Panc1 (cell line): Measurements from ENCODE around the gene RFFL. TPM values are rescaled to one million over a fixed set of nuclear protein-coding genes. Genes with fewer than 3 reads are reported as not detected.

Experiments
- ATAC-seq: fragments of 200-7000 bp; cut with Tn5 transposase; 2 replicates; pipeline ENCODE4 v1.9.1; 2020; ENCODE audit warnings: mild to moderate bottlenecking, moderate library complexity
- BruUV-seq: library from RNA; stranded (reverse); fragments of 400-500 nt; replicated peaks from 2 replicates; lab custom pipeline; 2021; lab: Mats Ljungman, UMichigan
- CTCF ChIA-PET: fragments of 300-600 bp; sonication (Branson Sonifier 250); formaldehyde crosslinking; loops from one replicate; lab custom pipeline; 2022; ENCODE audit warnings: antibody characterized with exemption; lab: Charles Lee
- POLR2A ChIA-PET: fragments of 300-600 bp; sonication (Branson Sonifier 250); formaldehyde crosslinking; loops from one replicate; lab custom pipeline; 2022; ENCODE audit warnings: antibody characterized with exemption; lab: Charles Lee
- DNase-seq: peaks from one replicate; pipeline ENCODE4 v3.0.0-alpha.2; 2010; ENCODE audit warnings: low read depth, low spot score
- H3K27ac ChIP-seq: 2 replicates; pipeline ENCODE4 v1.5.1; 2011; ENCODE audit warnings: mild to moderate bottlenecking, low read length, inconsistent platforms
- H3K27me3 ChIP-seq: fragments of 200-500 bp; sonication (Bioruptor generic); 2 replicates; pipeline ENCODE4 v1.6.0; 2014; ENCODE audit warnings: low read length, inconsistent platforms; ENCODE audit not compliant: control insufficient read depth, insufficient read depth
- H3K36me3 ChIP-seq: fragments of 200-500 bp; sonication (Bioruptor generic); 2 replicates; pipeline ENCODE4 v1.5.1; 2014; ENCODE audit warnings: inconsistent platforms, mild to moderate bottlenecking, low read length, moderate library complexity; ENCODE audit not compliant: control insufficient read depth, insufficient read depth
- H3K4me1 ChIP-seq: 2 replicates; pipeline ENCODE4 v1.5.1; 2011; ENCODE audit warnings: inconsistent platforms, mild to moderate bottlenecking, low read length, moderate library complexity; ENCODE audit not compliant: control insufficient read depth, insufficient read depth
- H3K4me3 ChIP-seq, 2 experiments: 2 replicates each; pipeline ENCODE4 v1.5.1; 2011 to 2012; ENCODE audit warnings: low read depth in 2 of 2, low read length in 2 of 2, mild to moderate bottlenecking in 2 of 2, inconsistent platforms in 1 of 2, moderate library complexity in 1 of 2
- H3K9me3 ChIP-seq: fragments of 200-500 bp; sonication (Bioruptor generic); 2 replicates; pipeline ENCODE4 v1.5.1; 2014; ENCODE audit warnings: low read depth, mild to moderate bottlenecking, inconsistent platforms, low read length, moderate library complexity; ENCODE audit not compliant: control insufficient read depth, insufficient read depth
- CTCF ChIP-seq: fragments of 450-650 bp; IDR thresholded peaks from 2 replicates; pipeline ENCODE4 v1.5.1; 2017; ENCODE audit warnings: mild to moderate bottlenecking
- POLR2AphosphoS5 ChIP-seq: IDR thresholded peaks from 2 replicates; pipeline ENCODE4 v1.6.1; 2012; ENCODE audit warnings: mild to moderate bottlenecking, low read depth, low read length, moderate library complexity
- REST ChIP-seq, 2 experiments: IDR thresholded peaks; 2 replicates each; pipeline ENCODE4 v1.6.1; 2011 to 2012; ENCODE audit warnings: low read depth in 2 of 2, control low read depth in 1 of 2, low read length in 1 of 2, mild to moderate bottlenecking in 1 of 2, moderate library complexity in 1 of 2; ENCODE audit not compliant: insufficient read depth in 1 of 2
- SIN3A ChIP-seq: IDR thresholded peaks from 2 replicates; pipeline ENCODE4 v1.6.1; 2012; ENCODE audit warnings: low read depth, mild to moderate bottlenecking, low read length, moderate library complexity, borderline replicate concordance; ENCODE audit not compliant: insufficient read depth
- TCF7L2 ChIP-seq: IDR thresholded peaks from 2 replicates; pipeline ENCODE4 v1.6.1; 2011; ENCODE audit warnings: mild to moderate bottlenecking, low read depth, low read length, inconsistent platforms
- in situ Hi-C: cut with HindIII; loops from 2 replicates; pipeline ENCODE4 v1.10.0; 2016; ENCODE audit warnings: low sequenced_read_pairs, low pct_unique_long_range_greater_than_20kb
- intact Hi-C: fragments of 100-400 bp; cut with micrococcal nuclease; formaldehyde crosslinking; loops from one replicate; pipeline ENCODE4 v1.10.0; 2022; ENCODE audit not compliant: unreplicated experiment
- total RNA-seq: library from RNA; stranded (reverse); gene quantifications from one replicate; pipeline ENCODE4 v1.2.1, GENCODE V29; 2021; ENCODE audit not compliant: unreplicated experiment

RFFL gene
- total RNA-seq, 1 experiment from 2014 or later: 38.4 TPM

GRCh38 chr17:35076874-35077273 is 13.4 kb upstream of the RFFL start:
- no peak for TF ChIP-seq SIN3A
- TF ChIP-seq CTCF: no peak
- no peak for TF ChIP-seq POLR2AphosphoS5
- no peak for TF ChIP-seq TCF7L2
- no peak for TF ChIP-seq REST (IDR thresholded peaks at IDR 0.05; ENCODE audit: insufficient read depth in 1 of 2, low read depth in 2 of 2, low read length in 1 of 2)
- no peaks in the 10 kb centered on the region for H3K9me3 ChIP-seq
- DNase-seq (no peak), ATAC-seq (no peak)
- in situ Hi-C loops (no loop called here), intact Hi-C loops (no loop called here)
- peaks cover 25% of the 10 kb centered on the region for H3K4me1 ChIP-seq
- H3K36me3 ChIP-seq: no peaks in the 10 kb centered on the region
- H3K27ac ChIP-seq: no peak overlapping the region
- no TSS peak for BruUV-seq
- H3K27me3 ChIP-seq: no peaks in the 10 kb centered on the region
- CTCF ChIA-PET: no interaction called here
- POLR2A ChIA-PET: no interaction called here
- no peak overlapping the region for H3K4me3 ChIP-seq

GRCh38 chr17:35074711-35075707 is 11.5 kb upstream of the RFFL start:
- ATAC-seq: no peak
- in situ Hi-C loops: no loop called here

More at GRCh38 chr17:35074711-35075707, 11.5 kb upstream of the RFFL start:
- Histone ChIP-seq H3K27ac (peak overlapping the region; percentile 49), H3K4me3 (no peak overlapping the region), H3K27me3 (no peaks in the 10 kb centered on the region), H3K36me3 (no peaks in the 10 kb centered on the region), H3K4me1 (peaks cover 15% of the 10 kb centered on the region), H3K9me3 (no peaks in the 10 kb centered on the region)
- ChIA-PET CTCF (no interaction called here), POLR2A (no interaction called here)
- no TSS peak for BruUV-seq
- intact Hi-C loops: no loop called here
- TF ChIP-seq POLR2AphosphoS5 (no peak), CTCF (no peak), TCF7L2 (no peak), REST (IDR thresholded peaks at IDR 0.05; ENCODE audit: insufficient read depth in 1 of 2, low read depth in 2 of 2, low read length in 1 of 2) (no peak), SIN3A (no peak)
- no peak for DNase-seq
